ENCODE results near the gene GLRX5. TPM values are rescaled to one million over a fixed set of nuclear protein-coding genes. Genes with fewer than 3 reads are reported as not detected.

Gene GLRX5
- total RNA-seq, 1 experiment from 2014 or later, result 62.2 TPM

- no peak overlapping the region for H3K4me2 ChIP-seq (ENCODE audit: insufficient read depth, insufficient read length, low read length)
- H3K79me2 ChIP-seq (ENCODE audit: insufficient read depth, low read length), result no peaks in the 10 kb centered on the region
- H3K27me3 ChIP-seq (ENCODE audit: insufficient read depth, low read length), result no peaks in the 10 kb centered on the region
- no peak overlapping the region for H2AK5ac ChIP-seq (ENCODE audit: insufficient read length, low read length)
- H4K20me1 ChIP-seq (ENCODE audit: control insufficient read depth, insufficient read depth, insufficient read length), result peaks cover 2% of the 10 kb centered on the region
- H4K91ac ChIP-seq (ENCODE audit: insufficient read length, low read depth, low read length), result no peak overlapping the region
- no peak overlapping the region for H3K23ac ChIP-seq (ENCODE audit: insufficient read length, low read depth, low read length)
- H3K79me1 ChIP-seq (ENCODE audit: insufficient read depth, low read depth, low read length, poor library complexity, severe bottlenecking), result no peaks in the 10 kb centered on the region
- no peak for DNase-seq
- no peak overlapping the region for H3T11ph ChIP-seq (ENCODE audit: low read length)
- no peak overlapping the region for H3K9ac ChIP-seq (ENCODE audit: extremely low read depth, insufficient read length, low read length)
- H3K4me1 Mint-ChIP-seq, result peaks cover 5 to 9% of the 10 kb centered on the region in 2 experiments
- no peaks in the 10 kb centered on the region for H3K9me3 ChIP-seq (ENCODE audit: control insufficient read depth, low read depth, low read length)
- no peak for TF ChIP-seq CTCF (conservative IDR thresholded peaks at IDR 0.05)
- H3K4ac ChIP-seq (ENCODE audit: low read depth, low read length), result no peak overlapping the region
- no peak overlapping the region for H2BK20ac ChIP-seq (ENCODE audit: low read depth, low read length, poor library complexity, severe bottlenecking)
- no peak overlapping the region for H2BK15ac ChIP-seq (ENCODE audit: low read depth, low read length)
- H3K18ac ChIP-seq (ENCODE audit: insufficient read length, low read depth, low read length), result no peak overlapping the region
- H3K23me2 ChIP-seq (ENCODE audit: insufficient read length, low read depth, low read length, poor library complexity, severe bottlenecking), result no peaks in the 10 kb centered on the region
- WGBS (ENCODE audit: extremely low coverage, insufficient read length, low lambda C conversion rate), result no CpG with 5 or more reads among the region's 4 CpGs
- peaks cover 0 to 3% of the 10 kb centered on the region in 2 experiments; a peak in 1 of 5 replicates for H3K9me3 Mint-ChIP-seq
- H2BK5ac ChIP-seq (ENCODE audit: insufficient read length, low read length), result no peak overlapping the region
- H4K5ac ChIP-seq (ENCODE audit: insufficient read length, low read depth, low read length), result no peak overlapping the region
- peaks cover 3% of the 10 kb centered on the region for H3K27me3 Mint-ChIP-seq (ENCODE audit: low read depth)
- H3K14ac ChIP-seq (ENCODE audit: insufficient read depth, low read length), result no peak overlapping the region
- no peak overlapping the region for H4K8ac ChIP-seq (replicated peaks; ENCODE audit: insufficient read length, low read depth, low read length)
- no peak overlapping the region for H3K27ac Mint-ChIP-seq
- H3K4me3 Mint-ChIP-seq, result no peak overlapping the region
- no peak overlapping the region for H2AFZ ChIP-seq (ENCODE audit: low read length)
- H3K36me3 Mint-ChIP-seq (ENCODE audit: insufficient read depth in 1 of 3, low read depth in 3 of 3), result no peaks in the 10 kb centered on the region
- H3K56ac ChIP-seq (ENCODE audit: insufficient read length, low read depth, low read length), result no peak overlapping the region
- no peak overlapping the region for H3K27ac ChIP-seq (ENCODE audit: insufficient read length, low read depth, low read length)
- no peak overlapping the region for H2BK120ac ChIP-seq (ENCODE audit: low read depth, low read length, poor library complexity, severe bottlenecking)
- no peaks in the 10 kb centered on the region for H3K4me1 ChIP-seq (ENCODE audit: insufficient read depth, low read length)
- no peak overlapping the region for H2BK12ac ChIP-seq (ENCODE audit: insufficient read length, low read depth, low read length)
These were observed 38.7 kb upstream of the GLRX5 start for GRCh38 chr14:95496111-95496681.
